AG10803 (cell line): ENCODE measurements around the gene TJP3.
"Not testable (repeated sequence)": the region's sequence is repeated elsewhere in the genome, so short reads cannot be mapped to it uniquely, and the experiment has no call there.

Experiments
- DNase-seq: peaks from one replicate; pipeline ENCODE4 v3.0.0; 2010; ENCODE audit warnings: low read depth
- H3K4me3 ChIP-seq: 2 replicates; pipeline ENCODE4 v1.5.1; 2011; ENCODE audit warnings: mild to moderate bottlenecking, low read length, control low read depth
- TF ChIP-seq, protein P1 (sequence below): conservative IDR thresholded peaks from 2 replicates; pipeline ENCODE4 v1.5.1; 2011; ENCODE audit warnings: mild to moderate bottlenecking, low read length, control low read depth, inconsistent platforms

TJP3 gene

DNA sequence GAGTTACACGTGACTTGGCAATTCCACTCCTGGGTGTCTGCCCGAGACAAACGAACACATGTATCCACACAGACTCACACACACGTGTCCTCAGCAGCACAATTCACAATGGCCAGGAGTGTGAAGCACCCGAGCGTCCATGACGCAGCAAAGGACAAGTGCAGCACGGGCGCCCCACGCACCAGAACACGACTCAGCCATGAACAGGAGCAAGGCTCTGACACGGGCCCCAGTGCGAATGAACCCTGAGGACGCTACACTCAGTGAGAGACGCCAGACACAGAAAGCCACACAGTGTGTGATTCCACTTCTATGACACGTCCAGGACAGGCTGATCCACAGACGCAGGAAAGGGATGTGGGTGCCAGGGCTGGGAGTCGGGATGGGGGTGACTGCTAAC lies 44.3 kb upstream of the TJP3 start:
- DNase-seq: no peak
- no peak overlapping the region for H3K4me3 ChIP-seq
- TF ChIP-seq, protein P1, sequence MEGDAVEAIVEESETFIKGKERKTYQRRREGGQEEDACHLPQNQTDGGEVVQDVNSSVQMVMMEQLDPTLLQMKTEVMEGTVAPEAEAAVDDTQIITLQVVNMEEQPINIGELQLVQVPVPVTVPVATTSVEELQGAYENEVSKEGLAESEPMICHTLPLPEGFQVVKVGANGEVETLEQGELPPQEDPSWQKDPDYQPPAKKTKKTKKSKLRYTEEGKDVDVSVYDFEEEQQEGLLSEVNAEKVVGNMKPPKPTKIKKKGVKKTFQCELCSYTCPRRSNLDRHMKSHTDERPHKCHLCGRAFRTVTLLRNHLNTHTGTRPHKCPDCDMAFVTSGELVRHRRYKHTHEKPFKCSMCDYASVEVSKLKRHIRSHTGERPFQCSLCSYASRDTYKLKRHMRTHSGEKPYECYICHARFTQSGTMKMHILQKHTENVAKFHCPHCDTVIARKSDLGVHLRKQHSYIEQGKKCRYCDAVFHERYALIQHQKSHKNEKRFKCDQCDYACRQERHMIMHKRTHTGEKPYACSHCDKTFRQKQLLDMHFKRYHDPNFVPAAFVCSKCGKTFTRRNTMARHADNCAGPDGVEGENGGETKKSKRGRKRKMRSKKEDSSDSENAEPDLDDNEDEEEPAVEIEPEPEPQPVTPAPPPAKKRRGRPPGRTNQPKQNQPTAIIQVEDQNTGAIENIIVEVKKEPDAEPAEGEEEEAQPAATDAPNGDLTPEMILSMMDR: no peak

DNA sequence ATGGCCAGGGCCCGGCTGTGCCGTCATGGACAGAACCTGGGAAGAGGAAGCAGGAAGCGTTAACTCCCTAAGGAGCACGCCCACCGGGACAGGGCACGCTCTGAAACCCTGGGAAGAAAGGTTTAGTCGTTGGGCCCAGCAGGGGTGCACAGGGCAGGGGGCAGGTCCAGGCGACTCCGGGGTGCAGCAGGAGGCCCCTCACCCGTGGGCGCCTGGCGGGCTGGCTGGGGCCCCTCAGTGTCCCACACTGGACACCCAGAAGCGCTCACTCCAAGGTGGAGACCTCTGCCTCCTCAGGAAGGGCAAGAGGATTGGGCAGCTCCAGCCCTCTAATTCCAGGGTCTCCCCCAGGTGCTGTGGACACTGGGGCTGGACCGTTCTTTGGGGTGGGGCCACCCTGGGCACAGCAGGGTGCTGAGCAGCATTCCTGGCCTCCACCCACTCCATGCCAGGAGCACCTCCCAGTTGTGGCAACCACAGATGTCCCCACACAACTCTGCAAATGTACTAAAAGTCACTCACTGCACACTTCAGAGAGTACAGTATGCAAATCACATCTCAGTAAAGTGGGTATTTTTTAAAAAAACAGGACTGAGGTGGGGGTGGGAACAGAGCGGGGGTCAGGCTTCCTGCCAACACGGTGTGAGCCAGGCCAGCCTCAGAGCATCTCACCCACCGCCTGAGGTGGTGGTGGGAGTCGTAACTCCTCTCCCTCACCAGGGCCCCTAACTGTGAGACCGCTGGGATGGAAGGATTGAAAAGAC lies 43.1 kb upstream of the TJP3 start:
- no peak overlapping the region for H3K4me3 ChIP-seq
- TF ChIP-seq, protein P1: no peak

DNA sequence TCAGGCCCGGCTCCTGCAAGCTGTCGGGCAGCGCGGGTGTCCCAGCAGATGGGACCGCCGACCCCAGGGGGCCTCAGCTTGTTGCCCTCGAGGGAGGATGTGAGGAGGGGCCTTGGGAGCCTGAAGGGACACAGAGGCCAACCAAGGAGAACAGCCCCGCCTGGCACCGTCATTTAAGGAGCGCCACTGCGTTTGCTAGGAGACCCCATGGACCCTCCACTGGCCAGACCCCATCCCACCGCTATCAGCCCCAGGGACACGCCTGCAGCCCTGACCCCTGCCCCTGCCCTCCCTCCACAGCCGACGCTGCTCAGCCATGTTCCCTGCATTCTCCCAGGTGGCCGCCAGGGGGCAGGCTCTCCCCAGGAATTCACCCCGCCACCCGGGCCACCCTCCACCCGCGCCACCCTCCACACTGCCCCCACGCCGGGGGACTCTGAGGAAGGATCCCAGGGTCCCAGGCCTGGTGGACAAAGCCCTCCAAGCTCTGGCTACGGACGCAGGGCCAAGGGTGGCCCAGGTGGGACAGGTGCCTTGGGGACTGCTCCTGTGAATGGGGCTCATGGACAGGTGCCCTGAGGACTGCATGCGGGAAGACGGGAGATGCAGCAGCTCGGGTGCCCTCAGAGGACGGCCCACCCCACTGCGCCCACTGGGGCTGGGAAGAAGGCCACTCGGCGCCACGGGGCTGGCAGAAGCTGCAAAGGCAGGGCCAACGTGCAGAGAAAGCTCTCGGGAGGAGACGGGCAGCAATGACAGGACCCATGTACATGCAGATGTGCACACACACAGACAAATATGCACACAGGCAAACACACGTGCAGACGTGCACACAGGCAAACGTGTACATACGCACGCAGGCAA lies 42.3 kb upstream of the TJP3 start:
- H3K4me3 ChIP-seq: no peak overlapping the region
- TF ChIP-seq, protein P1: peak; percentile 71
- DNase-seq: peak; percentile 17

More for the DNA sequence above, 43.1 kb upstream of the TJP3 start:
- no peak for DNase-seq

DNA sequence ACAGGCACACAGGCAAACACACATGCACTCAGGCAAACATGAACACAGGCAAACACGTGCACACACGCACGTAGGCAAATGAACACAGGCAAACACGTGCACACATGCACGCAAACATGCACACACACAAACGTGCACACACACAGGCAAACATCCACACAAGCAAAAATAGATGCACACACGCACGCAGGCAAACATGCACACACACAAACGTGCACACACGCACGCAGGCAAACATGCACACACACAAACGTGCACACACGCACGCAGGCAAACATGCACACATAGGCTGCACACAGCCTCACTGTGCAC lies 41.7 kb upstream of the TJP3 start:
- not testable (repeated sequence) for DNase-seq, H3K4me3 ChIP-seq

DNA sequence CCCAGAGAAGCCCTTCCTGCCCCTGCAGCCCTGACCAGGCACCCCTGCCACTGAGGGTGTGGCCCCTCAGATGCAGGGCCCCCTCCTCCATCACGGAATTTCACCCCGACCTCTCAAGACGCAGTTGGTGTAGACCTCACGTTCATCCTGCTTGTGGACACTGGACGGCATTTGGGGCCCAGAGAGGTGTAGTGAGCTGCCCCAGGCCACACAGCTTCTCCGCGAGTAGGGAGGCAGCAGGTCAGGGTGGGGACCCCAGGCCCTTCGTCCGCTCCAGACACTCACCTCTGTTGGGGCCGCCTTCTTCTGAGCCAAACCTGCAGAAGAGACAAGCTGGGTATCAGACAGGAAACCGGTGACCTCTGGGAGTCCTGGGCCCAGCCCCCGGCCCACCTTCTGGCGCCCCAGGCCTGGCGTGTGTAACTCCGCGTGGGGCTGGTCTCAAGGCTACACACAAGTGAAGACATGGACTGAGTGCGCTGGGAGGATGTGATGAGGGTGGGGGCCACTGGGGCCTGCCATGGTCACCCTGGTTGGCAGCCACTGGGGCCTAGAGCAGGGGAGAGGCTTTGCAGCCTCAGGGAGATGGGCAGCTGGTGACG lies 41.0 kb upstream of the TJP3 start:
- H3K4me3 ChIP-seq: no peak overlapping the region
- TF ChIP-seq, protein P1: no peak
- DNase-seq: no peak

DNA sequence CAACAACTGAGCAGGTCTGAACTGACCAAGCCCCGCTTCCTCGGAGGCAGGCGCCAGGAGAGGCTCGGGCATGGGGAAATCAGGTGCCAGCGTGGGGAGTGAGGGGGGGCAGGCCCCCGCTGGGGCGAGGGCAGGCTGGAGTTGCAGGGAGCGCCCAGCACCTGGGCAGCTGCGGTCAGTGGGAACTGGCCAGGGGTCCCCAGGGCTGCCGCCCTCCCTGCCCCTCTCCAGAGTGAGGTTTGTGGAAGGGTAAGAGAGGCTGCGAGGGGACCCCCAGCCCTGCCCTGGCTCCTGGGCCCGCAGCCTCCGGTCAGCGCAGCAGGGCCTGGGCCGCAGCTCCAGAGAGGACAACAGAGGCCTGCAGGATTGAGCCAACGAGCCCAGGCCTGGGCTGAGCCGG lies 40.4 kb upstream of the TJP3 start:
- DNase-seq: no peak
- TF ChIP-seq, protein P1: no peak

DNA sequence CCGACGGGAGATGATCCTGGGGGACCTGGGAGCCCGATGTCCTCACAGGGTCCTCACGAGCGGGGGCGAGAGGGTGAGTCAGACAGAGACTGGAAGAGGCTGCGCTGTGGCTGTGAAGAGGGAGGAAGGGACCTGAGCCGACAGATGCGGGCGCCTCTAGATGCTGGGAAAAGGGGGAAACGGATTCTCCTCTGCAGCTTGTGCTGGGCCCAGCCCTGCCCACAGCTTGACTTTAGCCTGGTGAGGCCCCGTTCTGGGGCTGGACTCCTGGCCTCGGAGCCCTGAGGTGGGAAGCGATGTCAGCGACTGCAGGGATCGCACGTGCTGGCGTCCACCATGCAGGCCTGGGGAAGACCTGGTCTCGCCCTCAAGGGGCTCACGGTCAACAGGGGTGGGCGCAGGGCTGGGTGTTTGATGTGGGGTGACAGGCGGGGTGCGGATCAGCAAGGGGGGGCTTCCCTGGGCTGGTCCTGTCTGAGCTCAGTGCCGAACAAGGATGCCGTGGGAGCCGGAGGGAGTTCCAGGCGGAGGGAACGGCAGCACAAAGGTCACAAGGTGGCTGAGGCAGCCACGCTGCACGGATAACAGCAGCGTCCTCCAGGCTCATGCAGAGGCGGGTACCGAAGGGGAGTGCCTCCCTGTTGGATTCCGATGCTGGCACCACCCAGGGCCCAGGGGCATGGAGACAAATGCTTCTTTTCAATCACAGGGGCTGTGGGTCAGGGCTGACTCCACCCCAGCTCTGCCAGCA lies 39.7 kb upstream of the TJP3 start:
- H3K4me3 ChIP-seq: no peak overlapping the region
- no peak for DNase-seq
- TF ChIP-seq, protein P1: no peak

More for the DNA sequence above, 40.4 kb upstream of the TJP3 start:
- H3K4me3 ChIP-seq: no peak overlapping the region
